H1 (cell line): ENCODE results near the gene RPP25. TPM values are rescaled to one million over a fixed set of nuclear protein-coding genes. Genes with fewer than 3 reads are reported as not detected.

Source experiments
- BRCA1 ChIP-seq: IDR thresholded peaks from 2 replicates; pipeline ENCODE4 v1.6.1; 2012; ENCODE audit warnings: low read depth, low read length, improper control_type of control experiment
- HDAC6 ChIP-seq: IDR thresholded peaks from one replicate; pipeline ENCODE4 v1.7.1; 2012; ENCODE audit warnings: low read depth, mild to moderate bottlenecking, inconsistent platforms, low read length, moderate library complexity
- KDM1A ChIP-seq: fragments of 200-600, 300-600 bp; sonication (generic); IDR thresholded peaks from 2 replicates; pipeline ENCODE4 v1.7.1; 2016; ENCODE audit warnings: mild to moderate bottlenecking, low read length, borderline replicate concordance
- SIN3A ChIP-seq, 2 experiments: IDR thresholded peaks in 1 of 2; conservative IDR thresholded peaks in 1 of 2; 2 replicates each; pipeline ENCODE4 v1.6.1; 2011 to 2012; ENCODE audit warnings: low read length in 2 of 2, improper control_type of control experiment in 1 of 2, low read depth in 1 of 2, mild to moderate bottlenecking in 1 of 2
- SIX5 ChIP-seq: IDR thresholded peaks from 2 replicates; pipeline ENCODE4 v1.6.1; 2011; ENCODE audit warnings: mild to moderate bottlenecking, low read depth, low read length
- TEAD4 ChIP-seq: IDR thresholded peaks from 2 replicates; pipeline ENCODE4 v1.6.1; 2012; ENCODE audit warnings: low read depth, low read length, inconsistent platforms, mixed read lengths
- polyA plus RNA-seq, 7 experiments: library from polyadenylated mRNA; depleted of rRNA in 3 of 7; stranded (reverse) in 5 of 7; unstranded in 2 of 7; fragments of >200 nt in 5 of 7; fragments of 200-250 nt in 2 of 7; gene quantifications; 1 replicate in 5 of 7; 2 replicates in 1 of 7; 4 replicates in 1 of 7; pipeline versions ENCODE4 v1.2.1 to v1.2.3, GENCODE V29; 2011 to 2013; ENCODE audit warnings: missing spikeins in 2 of 7, mixed read lengths in 2 of 7
- total RNA-seq: library from RNA; stranded (reverse); fragmentation: NEBNext Ultra II Directional; extraction: Animal tissue kit (Norgen Biotek cat#: 25700); gene quantifications from 2 replicates; pipeline ENCODE4 v1.2.1, GENCODE V29; 2021
- TF ChIP-seq, protein P1 (sequence below): fragments of 300-600 bp; sonication (generic); IDR thresholded peaks from 2 replicates; pipeline ENCODE4 v1.7.1; 2012; ENCODE audit warnings: low read length, moderate library complexity, mild to moderate bottlenecking, inconsistent platforms; ENCODE audit not compliant: insufficient replicate concordance
- TF ChIP-seq, protein P2 (sequence below): IDR thresholded peaks from 2 replicates; pipeline ENCODE4 v1.6.1; 2012; ENCODE audit warnings: low read length, inconsistent platforms

Gene RPP25
- total and polyA plus RNA-seq, 2 of the 8 experiments (the other 6 are each of a cell fraction or from before 2014, with no cell fraction given), result 17.4 to 19.8 TPM

DNA sequence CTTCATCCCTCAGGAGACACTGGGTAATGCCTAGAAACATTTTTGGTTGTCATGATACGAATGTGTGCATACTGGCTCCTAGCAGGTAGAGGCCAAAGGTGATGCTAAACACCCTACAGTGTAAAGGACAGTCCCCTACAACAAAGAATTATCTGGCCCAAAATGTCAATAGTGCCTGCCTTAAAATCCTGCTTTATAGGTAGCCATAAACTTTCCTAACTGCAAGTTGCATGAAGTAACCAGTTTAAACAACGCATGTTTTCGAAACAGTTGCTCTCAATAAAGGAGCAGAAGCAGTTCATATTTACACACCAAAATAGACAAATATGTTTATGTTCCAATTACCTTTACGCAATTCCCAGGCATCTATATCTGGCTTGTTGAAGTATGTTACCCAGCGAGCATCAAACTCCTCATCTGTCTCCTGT, 27.8 kb downstream of the RPP25 start (continued):
- TF ChIP-seq, protein P1, sequence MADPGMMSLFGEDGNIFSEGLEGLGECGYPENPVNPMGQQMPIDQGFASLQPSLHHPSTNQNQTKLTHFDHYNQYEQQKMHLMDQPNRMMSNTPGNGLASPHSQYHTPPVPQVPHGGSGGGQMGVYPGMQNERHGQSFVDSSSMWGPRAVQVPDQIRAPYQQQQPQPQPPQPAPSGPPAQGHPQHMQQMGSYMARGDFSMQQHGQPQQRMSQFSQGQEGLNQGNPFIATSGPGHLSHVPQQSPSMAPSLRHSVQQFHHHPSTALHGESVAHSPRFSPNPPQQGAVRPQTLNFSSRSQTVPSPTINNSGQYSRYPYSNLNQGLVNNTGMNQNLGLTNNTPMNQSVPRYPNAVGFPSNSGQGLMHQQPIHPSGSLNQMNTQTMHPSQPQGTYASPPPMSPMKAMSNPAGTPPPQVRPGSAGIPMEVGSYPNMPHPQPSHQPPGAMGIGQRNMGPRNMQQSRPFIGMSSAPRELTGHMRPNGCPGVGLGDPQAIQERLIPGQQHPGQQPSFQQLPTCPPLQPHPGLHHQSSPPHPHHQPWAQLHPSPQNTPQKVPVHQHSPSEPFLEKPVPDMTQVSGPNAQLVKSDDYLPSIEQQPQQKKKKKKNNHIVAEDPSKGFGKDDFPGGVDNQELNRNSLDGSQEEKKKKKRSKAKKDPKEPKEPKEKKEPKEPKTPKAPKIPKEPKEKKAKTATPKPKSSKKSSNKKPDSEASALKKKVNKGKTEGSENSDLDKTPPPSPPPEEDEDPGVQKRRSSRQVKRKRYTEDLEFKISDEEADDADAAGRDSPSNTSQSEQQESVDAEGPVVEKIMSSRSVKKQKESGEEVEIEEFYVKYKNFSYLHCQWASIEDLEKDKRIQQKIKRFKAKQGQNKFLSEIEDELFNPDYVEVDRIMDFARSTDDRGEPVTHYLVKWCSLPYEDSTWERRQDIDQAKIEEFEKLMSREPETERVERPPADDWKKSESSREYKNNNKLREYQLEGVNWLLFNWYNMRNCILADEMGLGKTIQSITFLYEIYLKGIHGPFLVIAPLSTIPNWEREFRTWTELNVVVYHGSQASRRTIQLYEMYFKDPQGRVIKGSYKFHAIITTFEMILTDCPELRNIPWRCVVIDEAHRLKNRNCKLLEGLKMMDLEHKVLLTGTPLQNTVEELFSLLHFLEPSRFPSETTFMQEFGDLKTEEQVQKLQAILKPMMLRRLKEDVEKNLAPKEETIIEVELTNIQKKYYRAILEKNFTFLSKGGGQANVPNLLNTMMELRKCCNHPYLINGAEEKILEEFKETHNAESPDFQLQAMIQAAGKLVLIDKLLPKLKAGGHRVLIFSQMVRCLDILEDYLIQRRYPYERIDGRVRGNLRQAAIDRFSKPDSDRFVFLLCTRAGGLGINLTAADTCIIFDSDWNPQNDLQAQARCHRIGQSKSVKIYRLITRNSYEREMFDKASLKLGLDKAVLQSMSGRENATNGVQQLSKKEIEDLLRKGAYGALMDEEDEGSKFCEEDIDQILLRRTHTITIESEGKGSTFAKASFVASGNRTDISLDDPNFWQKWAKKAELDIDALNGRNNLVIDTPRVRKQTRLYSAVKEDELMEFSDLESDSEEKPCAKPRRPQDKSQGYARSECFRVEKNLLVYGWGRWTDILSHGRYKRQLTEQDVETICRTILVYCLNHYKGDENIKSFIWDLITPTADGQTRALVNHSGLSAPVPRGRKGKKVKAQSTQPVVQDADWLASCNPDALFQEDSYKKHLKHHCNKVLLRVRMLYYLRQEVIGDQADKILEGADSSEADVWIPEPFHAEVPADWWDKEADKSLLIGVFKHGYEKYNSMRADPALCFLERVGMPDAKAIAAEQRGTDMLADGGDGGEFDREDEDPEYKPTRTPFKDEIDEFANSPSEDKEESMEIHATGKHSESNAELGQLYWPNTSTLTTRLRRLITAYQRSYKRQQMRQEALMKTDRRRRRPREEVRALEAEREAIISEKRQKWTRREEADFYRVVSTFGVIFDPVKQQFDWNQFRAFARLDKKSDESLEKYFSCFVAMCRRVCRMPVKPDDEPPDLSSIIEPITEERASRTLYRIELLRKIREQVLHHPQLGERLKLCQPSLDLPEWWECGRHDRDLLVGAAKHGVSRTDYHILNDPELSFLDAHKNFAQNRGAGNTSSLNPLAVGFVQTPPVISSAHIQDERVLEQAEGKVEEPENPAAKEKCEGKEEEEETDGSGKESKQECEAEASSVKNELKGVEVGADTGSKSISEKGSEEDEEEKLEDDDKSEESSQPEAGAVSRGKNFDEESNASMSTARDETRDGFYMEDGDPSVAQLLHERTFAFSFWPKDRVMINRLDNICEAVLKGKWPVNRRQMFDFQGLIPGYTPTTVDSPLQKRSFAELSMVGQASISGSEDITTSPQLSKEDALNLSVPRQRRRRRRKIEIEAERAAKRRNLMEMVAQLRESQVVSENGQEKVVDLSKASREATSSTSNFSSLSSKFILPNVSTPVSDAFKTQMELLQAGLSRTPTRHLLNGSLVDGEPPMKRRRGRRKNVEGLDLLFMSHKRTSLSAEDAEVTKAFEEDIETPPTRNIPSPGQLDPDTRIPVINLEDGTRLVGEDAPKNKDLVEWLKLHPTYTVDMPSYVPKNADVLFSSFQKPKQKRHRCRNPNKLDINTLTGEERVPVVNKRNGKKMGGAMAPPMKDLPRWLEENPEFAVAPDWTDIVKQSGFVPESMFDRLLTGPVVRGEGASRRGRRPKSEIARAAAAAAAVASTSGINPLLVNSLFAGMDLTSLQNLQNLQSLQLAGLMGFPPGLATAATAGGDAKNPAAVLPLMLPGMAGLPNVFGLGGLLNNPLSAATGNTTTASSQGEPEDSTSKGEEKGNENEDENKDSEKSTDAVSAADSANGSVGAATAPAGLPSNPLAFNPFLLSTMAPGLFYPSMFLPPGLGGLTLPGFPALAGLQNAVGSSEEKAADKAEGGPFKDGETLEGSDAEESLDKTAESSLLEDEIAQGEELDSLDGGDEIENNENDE, result no peak
- TF ChIP-seq SIN3A (conservative IDR thresholded peaks at IDR 0.05 in 1 of 2, IDR thresholded peaks at IDR 0.05 in 1 of 2; ENCODE audit: low read depth in 1 of 2, low read length in 2 of 2) (no peak), HDAC6 (no peak), KDM1A (no peak), BRCA1 (no peak), SIX5 (no peak), TEAD4 (no peak)
- TF ChIP-seq, protein P2, sequence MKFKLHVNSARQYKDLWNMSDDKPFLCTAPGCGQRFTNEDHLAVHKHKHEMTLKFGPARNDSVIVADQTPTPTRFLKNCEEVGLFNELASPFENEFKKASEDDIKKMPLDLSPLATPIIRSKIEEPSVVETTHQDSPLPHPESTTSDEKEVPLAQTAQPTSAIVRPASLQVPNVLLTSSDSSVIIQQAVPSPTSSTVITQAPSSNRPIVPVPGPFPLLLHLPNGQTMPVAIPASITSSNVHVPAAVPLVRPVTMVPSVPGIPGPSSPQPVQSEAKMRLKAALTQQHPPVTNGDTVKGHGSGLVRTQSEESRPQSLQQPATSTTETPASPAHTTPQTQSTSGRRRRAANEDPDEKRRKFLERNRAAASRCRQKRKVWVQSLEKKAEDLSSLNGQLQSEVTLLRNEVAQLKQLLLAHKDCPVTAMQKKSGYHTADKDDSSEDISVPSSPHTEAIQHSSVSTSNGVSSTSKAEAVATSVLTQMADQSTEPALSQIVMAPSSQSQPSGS, result no peak
